Measurements from ENCODE around the gene CGREF1.

GRCh38 chr2:27159271-27159670, 40.3 kb upstream of the CGREF1 start:
- TF ChIP-seq CTCF (IDR thresholded peaks at IDR 0.05), result no peak
- TF ChIP-seq POLR2A (IDR thresholded peaks at IDR 0.05), result no peak
